Measurements from ENCODE around the gene PCBP3. TPM values are rescaled to one million over a fixed set of nuclear protein-coding genes. Genes with fewer than 3 reads are reported as not detected.
"Not testable (repeated sequence)": the region's sequence is repeated elsewhere in the genome, so short reads cannot be mapped to it uniquely, and the experiment has no call there.

PCBP3 gene
- polyA plus RNA-seq, 1 experiment, result 1.6 TPM

DNA sequence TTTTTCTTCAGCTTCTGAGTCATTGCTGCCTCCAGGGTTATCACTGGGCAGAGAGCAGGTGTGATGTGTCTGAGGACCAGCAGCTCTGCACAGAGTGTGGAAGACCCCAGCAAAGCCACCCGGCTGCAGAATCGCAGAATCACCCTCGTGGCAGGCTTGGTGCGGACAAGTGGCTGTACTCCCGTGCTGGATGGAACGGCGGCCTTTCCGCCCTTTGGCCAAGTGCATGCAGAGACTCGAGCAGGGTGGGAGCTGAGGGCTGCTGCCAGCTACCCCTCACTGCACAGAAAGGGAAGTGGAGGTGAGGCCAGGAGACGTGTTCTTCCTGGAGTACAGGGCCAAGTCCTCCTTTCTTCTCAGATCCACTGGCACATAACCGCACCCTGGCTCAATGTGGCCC lies 162.5 kb downstream of the PCBP3 start:
- Histone ChIP-seq H3K27ac (ENCODE audit: low read depth, low read length) (no peak overlapping the region), H3K9me3 (ENCODE audit: control insufficient read depth, insufficient read depth, low read length) (peaks cover 4% of the 10 kb centered on the region; the same call in 1 of the 2 replicates), H3K4me3 (ENCODE audit: low read depth, low read length) (no peak overlapping the region), H3K27me3 (ENCODE audit: control insufficient read depth, insufficient read depth, low read length) (peaks cover 11% of the 10 kb centered on the region)
- no peak for DNase-seq (ENCODE audit: low read depth, low spot score)
- TF ChIP-seq CTCF (IDR thresholded peaks at IDR 0.05; ENCODE audit: low read depth, low read length), result no peak
- ChIA-PET POLR2A (no interaction called here), CTCF (no interaction called here)

GRCh38 chr21:45808663-45809062 lies 165.1 kb downstream of the PCBP3 start:
- H3K27me3 ChIP-seq (ENCODE audit: control insufficient read depth, insufficient read depth, low read length); CTCF ChIA-PET; DNase-seq (ENCODE audit: low read depth, low spot score); H3K27ac ChIP-seq (ENCODE audit: low read depth, low read length); H3K9me3 ChIP-seq (ENCODE audit: control insufficient read depth, insufficient read depth, low read length); POLR2A ChIA-PET; H3K4me3 ChIP-seq (ENCODE audit: low read depth, low read length): not testable (repeated sequence)

GRCh38 chr21:45809421-45809820 lies 165.9 kb downstream of the PCBP3 start:
- POLR2A ChIA-PET, result no interaction called here
- DNase-seq (ENCODE audit: low read depth, low spot score), result no peak

GRCh38 chr21:45811136-45811535 lies 167.6 kb downstream of the PCBP3 start:
- no peak for DNase-seq (ENCODE audit: low read depth, low spot score)
- no peak for TF ChIP-seq CTCF (IDR thresholded peaks at IDR 0.05; ENCODE audit: low read depth, low read length)
- CTCF ChIA-PET, result no interaction called here
- peaks cover 4% of the 10 kb centered on the region; the same call in 1 of the 2 replicates for H3K9me3 ChIP-seq (ENCODE audit: control insufficient read depth, insufficient read depth, low read length)
- H3K27me3 ChIP-seq (ENCODE audit: control insufficient read depth, insufficient read depth, low read length), result peaks cover 9% of the 10 kb centered on the region
- POLR2A ChIA-PET, result no interaction called here
- no peak overlapping the region for H3K27ac ChIP-seq (ENCODE audit: low read depth, low read length)
- no peak overlapping the region for H3K4me3 ChIP-seq (ENCODE audit: low read depth, low read length)

More at GRCh38 chr21:45809421-45809820, 165.9 kb downstream of the PCBP3 start:
- Histone ChIP-seq H3K27ac (ENCODE audit: low read depth, low read length) (no peak overlapping the region), H3K4me3 (ENCODE audit: low read depth, low read length) (no peak overlapping the region), H3K27me3 (ENCODE audit: control insufficient read depth, insufficient read depth, low read length) (peaks cover 9% of the 10 kb centered on the region), H3K9me3 (ENCODE audit: control insufficient read depth, insufficient read depth, low read length) (peaks cover 4% of the 10 kb centered on the region; the same call in 1 of the 2 replicates)
- CTCF ChIA-PET, result no interaction called here
- TF ChIP-seq CTCF (IDR thresholded peaks at IDR 0.05; ENCODE audit: low read depth, low read length), result no peak

DNA sequence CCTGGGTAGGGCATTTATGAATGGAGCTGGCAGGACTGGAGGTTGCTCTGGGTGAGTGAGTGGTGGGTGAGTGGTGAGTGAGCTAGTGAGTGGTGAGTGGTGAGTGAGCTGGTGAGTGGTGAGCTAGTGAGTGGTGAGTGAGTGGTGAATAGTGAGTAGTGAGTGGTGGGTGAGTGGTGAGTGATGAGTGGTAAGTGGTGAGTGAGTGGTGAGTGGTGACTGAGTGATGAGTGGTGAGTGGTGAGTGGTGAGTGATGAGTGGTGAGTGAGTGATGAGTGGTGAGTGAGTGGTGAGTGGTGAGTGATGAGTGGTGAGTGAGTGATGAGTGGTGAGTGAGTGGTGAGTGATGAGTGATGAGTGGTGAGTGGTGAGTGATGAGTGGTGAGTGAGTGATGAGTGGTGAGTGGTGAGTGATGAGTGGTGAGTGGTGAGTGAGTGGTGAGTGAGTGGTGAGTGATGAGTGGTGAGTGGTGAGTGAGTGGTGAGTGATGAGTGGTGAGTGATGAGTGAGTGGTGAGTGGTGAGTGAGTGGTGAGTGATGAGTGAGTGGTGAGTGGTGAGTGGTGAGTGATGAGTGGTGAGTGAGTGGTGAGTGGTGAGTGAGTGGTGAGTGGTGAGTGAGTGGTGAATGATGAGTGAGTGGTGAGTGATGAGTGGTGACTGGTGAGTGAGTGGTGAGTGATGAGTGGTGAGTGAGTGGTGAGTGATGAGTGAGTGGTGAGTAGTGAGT lies 170.8 kb downstream of the PCBP3 start:
- H3K4me3 ChIP-seq (ENCODE audit: low read depth, low read length); POLR2A ChIA-PET; CTCF ChIA-PET; DNase-seq (ENCODE audit: low read depth, low spot score); H3K27me3 ChIP-seq (ENCODE audit: control insufficient read depth, insufficient read depth, low read length); H3K27ac ChIP-seq (ENCODE audit: low read depth, low read length); H3K9me3 ChIP-seq (ENCODE audit: control insufficient read depth, insufficient read depth, low read length): not testable (repeated sequence)

- H3K4me3 ChIP-seq (ENCODE audit: low read depth, low read length); H3K9me3 ChIP-seq (ENCODE audit: control insufficient read depth, insufficient read depth, low read length); DNase-seq (ENCODE audit: low read depth, low spot score); H3K27ac ChIP-seq (ENCODE audit: low read depth, low read length); H3K27me3 ChIP-seq (ENCODE audit: control insufficient read depth, insufficient read depth, low read length); CTCF ChIA-PET; POLR2A ChIA-PET: not testable (repeated sequence)
These were observed 172.3 kb downstream of the PCBP3 start for GRCh38 chr21:45815781-45816180.
